HG02938 (cell line): ENCODE data around the gene ADAMTS14.

Source experiments
- ATAC-seq: cut with Tn5 transposase; IDR thresholded peaks from one replicate; pipeline ENCODE4 v1.9.1; 2021; ENCODE audit warnings: mild to moderate bottlenecking, moderate library complexity; ENCODE audit not compliant: unreplicated experiment

Gene ADAMTS14

DNA sequence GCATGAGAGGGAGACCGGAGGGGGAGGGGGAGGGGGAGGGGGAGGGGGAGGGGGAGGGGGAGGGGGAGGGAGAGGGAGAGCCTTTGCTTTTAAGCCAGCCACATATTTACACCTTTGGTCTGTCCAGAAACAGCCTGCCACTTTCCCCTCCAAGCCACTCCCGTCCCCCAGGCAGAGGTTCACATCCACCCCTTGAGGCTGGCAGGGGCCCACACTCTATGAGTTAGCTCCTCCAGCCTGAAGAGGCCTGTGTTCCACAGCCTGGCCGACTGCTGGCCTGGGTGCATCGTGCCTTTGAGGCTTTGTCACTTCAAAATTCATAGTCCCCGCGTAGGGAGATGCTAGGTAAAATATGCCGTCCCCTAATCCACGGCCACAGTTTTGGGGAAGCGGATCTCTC, 16.5 kb downstream of the ADAMTS14 start:
- ATAC-seq = no peak

DNA sequence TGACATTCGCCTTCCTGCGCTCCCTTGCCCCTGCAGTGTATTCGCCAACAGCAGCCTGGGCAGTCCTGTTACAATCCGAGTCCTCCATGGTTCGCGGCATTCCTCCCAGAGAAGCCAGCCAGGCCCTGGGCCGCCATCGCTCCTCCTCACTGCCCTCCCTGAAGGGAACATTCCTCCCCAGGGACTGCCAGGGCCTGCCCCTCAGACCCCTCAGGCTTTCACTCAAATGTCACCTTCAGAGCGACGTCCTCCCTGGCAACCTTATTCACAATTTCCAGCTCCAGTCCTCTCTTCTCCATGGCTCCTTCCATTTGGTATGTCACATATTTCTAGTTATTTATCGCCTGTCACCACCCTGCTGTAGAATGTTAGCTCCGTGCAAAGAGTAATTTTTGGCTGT, 17.4 kb downstream of the ADAMTS14 start:
- ATAC-seq = no peak

DNA sequence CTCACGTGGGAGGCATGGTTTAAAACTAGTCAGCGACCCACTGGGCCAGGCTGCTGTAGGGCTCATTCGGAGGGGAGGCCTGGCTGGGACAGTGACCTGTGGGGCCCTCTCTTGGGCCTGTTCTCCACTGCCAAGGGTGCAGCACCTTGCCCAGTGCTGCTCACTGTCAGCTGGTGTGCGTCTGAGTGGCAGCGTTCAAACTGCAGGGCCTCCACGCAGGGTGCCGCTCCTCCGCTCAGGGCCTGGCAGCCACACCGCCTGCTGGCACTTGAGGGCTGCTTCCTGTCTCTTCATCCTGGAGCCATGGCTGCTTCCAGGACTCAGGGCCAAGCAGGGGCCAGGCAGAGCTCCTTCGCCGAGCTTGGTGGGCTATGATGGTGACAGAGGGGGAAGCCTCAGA, 18.3 kb downstream of the ADAMTS14 start:
- ATAC-seq = no peak

DNA sequence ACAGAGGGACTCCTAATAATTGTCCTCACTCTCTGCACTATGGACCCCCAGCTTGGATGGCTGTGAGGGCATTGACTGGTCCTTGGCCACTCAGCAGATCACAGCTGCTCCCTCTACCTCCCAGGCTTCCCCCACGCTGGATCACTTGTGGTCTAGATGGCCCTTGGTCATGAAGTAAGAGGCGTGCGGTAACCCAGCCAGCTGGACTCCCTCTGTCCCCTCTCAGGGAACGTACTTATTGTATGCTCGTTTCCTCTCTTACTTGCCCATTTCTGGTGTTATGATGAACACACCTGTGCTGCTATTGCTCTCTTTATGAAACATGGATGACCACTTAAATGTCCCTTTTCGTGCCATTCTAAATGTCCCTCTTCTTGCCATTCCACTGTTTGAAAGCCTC, 19.3 kb downstream of the ADAMTS14 start:
- no peak for ATAC-seq

DNA sequence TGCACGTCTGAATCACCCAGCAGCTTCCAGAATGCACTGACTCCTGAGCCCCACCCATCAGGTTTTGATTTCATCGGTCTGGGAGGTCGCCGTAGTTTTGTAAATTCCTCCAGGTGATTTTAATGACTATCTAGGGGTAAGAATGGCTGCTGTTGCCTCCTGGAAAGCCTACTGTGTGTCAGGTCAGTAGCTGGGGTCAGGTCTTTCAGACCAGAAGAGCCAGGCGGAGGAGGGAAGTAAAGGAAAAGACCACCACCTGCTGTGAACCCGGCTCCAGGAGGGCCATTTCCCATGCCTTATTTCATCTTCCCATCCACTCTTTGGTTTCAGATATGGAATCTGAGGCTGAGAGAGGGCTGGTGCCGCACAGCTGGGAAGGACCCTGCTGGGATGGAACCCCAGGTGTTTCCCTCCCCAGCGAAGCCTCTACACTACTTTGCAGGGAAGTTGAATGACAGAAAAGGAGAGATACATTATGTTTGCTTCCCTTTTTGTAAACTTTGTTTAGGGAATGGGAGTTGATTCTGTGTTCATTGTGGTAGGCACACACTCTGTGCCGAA, 19.8 kb downstream of the ADAMTS14 start:
- ATAC-seq = no peak

DNA sequence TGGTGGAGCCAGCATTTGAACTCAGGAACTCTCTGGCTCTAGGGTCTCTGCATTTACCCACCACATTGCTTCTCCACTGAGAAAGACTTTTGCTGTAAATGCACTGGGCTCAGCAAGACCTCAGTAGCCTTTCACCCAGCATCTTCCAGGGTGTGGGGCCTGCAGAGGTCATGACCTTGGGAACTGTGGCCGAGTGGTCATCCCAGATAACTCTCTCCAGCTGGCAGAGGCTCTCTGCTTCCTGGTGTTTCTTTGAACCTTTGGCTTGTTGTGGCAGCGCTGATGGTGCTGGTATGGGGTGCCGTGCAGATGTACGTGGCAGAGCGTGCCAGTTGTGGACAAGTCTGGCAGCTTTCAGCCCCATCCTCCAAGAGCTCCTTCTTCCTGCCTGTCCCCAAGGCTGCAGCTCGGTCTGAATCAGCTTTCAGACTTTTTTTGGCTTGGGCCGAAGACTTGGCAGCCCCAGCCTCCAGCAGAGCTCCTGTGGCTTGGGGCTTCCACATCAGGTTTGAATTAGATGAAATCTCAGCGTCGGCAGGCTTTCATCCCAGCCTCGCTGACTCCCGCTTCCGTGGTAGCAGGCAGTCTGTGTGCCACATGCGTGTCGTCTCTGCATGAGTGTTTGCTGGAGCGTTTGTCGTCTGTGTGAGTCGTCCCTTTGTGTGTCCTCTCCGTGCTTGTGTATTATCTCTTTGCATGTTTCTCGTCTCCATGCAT, 21.5 kb downstream of the ADAMTS14 start:
- ATAC-seq = no peak

DNA sequence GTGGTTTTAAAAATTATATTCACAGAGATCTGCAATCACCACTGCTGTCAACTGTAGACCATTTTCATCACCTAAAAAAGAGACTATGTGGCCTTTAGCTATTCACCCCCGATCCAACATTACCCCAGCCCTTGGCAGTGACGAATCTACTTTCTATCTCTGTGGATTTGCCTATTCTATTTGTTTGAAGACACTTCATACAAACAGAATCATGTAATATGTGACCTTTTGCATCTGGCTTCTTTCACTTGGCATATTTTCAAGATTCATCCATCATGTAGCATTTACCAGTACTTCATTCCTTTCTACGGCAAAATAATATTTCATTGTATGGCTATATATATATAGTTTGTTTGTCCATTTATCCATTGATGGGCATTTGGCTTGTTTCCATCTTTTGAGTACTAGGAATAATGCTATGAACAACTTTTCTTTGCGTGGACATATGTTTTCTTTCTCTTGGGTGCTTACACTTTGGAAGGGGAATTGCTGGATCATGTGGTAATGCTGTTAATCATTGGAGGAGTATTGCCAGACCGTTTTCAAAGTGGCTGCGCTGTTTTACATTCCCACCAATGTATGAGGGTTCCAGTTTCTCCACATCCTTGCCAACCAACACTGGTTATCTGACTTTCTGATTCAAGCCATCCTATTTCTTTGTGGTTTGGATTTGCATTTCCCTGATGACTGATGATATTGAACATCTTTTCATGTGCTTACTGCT, 22.3 kb downstream of the ADAMTS14 start:
- no peak for ATAC-seq

DNA sequence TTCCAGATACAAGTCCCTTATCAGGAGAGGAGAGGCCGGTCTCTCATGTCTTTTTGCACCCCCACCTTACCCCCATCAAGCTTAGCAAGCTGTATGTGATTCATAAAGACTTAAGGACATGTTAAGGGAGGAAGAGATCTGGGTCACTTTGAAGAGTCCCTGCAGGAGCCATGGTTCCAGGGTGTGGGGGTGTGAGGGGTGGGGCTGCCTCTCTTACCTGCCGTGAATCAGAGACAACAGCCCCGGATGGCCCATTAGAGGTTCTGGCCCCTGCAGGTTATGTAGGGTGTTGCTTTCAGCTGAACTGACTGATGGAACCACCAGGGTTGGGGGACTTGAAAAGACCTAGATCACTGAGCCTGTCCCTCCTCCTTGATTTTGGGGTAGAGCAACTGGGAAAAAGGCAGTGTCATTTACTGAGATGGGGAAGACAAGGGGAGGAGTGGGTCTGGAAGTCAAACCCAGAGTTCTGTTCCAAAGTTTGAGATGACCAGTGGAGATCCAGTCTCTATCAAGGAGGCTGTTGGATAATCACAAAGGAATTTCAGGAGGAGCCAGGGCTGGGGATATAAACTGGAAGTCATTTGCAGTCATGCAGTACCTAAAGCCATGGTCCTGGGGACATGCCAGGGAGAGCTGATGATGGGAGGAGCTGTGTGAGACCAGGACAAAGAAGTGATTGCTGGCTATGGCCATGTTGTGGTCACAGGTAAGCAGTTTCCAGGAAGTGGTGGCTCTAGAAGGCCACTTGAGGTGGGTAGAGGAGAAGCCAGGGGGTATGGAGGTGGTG, 23.1 kb downstream of the ADAMTS14 start:
- ATAC-seq = no peak

DNA sequence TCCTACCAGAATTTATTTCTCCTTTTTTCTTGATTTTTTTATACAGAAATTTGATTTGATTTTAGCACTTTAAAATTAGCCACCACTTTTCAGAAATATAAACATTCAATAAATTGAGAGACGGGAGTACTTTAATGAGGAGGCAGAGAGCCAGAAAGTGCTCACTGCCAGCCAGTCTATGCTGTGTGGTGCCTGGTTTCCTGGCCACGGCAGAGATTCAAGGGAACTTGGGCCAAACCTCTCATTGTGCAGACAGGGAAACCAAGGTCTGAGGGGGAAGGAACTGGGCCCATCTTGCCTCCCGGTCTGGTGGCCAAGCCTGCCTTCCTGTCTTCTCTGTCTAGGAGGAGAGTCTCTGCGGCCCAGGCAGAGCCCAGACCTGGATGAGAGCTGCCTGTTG, 25.9 kb downstream of the ADAMTS14 start:
- ATAC-seq = no peak

DNA sequence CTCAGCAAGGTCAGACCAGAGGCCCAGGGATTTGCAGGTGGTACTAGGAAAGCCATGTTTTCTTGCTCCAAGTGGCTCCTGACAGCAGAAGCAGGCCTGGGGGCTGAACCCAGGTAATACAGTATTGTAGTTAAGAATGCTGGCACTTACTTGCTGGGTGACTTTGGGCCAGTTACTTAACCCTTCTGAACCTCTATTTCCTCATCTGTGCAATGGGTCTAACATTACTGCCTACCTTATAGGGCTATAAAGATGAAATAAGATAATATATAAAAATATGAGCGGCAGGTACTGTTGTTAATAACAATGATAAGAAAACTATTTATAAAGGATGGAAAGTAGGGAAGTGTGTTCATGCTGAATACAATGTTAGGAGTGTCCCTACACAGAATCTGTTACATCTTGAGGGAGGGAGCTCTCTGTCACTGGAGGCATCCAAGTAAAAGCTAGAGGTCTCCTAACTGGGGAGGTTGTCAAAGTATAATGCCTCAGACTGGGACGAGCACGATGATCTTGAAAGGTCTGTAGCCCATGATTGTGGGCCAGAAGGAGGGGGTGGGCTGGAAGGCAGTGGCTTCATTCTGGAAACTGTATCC, 26.9 kb downstream of the ADAMTS14 start:
- no peak for ATAC-seq

DNA sequence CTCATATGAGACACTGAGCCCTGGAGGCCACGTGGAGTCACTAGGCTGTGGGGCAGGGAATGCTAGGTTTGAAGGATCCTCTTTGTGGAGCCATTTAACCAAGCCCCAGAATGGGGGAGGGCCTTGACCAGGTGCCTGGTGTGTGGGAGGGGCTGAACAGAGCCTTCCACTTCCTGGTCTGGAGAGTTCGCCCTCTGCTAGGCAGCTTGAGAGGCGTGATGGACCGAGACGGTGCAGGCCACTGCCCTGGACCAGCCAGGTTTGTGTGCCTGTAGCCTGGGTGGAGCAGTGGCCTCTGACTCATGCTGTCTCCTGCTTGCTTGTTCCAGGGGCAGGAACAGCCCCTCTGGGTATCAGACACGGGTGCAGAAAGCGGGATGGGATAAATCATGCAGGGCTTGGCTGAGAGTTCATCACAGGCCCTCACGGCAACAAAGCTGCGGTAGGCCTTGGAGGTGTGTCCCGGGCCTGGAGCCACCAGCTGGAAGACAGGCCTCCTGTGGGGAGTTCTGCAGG, 27.4 kb downstream of the ADAMTS14 start:
- ATAC-seq = no peak

DNA sequence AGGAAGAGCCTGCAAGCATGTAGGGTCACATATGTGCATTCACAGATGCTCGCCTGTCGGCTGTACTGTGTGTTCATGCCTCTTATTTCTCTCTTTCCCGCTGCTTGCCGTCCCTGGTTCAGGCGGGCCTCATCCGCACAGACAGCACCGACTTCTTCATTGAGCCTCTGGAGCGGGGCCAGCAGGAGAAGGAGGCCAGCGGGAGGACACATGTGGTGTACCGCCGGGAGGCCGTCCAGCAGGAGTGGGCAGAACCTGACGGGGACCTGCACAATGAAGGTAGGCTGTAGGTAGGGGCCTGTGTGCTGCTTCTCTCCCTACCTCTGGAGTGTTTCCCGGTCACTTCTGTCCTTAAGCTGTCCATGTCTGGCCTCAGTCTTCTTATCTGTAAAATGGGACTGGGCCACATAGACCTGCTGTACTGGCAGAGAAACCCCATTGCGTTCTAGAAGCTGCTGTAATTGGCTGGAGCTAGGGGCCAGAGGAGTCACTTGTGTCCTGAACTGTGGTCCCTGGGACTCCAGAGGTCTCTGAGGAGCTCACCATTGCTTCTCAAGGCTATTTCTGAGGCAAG, 30.0 kb downstream of the ADAMTS14 start:
- ATAC-seq = no peak

DNA sequence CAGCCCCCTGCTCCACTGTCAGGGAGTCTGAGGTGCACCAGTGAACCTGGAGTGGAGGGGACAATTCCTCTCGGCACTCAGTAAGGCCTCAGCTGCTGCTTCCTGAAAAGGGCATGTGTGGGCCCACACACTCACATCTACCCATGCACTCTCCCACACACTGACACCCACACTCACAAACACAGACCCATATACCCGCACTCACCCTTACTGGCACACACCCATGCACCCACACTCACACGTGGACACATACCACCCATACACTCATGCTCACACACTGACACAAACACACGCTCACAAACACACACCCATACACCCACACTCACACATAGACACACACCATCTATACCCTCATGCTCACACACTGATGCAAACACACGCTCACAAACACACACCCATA, 31.9 kb downstream of the ADAMTS14 start:
- ATAC-seq = no peak

DNA sequence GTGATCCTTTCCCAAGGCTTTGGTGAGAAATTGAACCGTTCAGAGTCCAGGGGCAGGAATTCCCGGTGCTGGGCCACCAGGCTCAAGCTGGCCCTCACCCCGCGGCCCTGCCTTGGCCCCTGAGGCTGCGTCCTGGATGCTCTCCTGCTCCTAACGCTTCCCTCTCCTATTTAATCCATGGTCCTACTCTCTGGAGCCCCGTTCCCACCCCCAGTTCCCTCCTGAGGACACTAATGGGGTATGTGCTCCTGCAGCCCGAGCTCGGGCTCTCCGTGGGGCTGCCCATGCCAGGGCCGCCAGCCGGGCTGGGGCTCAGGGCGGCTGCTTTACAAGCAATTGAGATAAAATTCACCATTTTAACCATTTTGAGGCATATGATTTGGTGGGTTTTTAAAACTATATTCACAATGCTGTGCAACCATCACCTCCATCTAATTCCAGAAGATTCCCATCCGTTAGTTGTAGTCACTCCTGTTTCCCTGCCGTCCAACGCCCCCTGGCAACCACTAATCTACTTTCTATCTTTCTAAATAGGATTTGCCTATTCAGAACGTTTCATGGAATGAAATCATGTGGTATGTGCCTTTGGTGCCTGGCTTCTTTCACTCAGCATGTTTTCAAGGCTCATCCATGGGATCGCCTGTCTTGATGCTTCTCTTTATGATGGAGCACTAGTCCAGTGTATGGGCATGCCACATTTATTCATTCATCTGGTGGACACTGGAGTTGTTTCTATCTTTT, 33.0 kb downstream of the ADAMTS14 start:
- ATAC-seq = no peak

DNA sequence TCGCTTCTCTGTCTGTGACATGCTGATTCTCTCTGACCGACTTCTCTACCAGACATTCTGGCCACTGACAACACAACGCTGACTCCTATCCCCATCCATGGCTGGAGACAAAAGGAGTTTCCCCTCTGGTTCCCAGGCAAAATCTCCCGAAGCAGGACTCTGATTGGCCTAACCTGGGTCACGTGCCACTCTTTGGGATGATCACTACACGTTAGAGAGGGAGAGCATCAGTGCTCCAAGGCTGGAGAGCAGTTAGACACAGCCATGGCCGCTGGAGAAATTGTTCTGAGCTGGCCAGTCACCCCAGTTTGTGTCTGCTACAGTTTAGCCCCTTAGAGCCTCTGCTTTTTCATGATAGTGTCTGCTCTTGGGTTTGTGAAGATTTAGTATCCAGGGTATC, 38.9 kb downstream of the ADAMTS14 start:
- no peak for ATAC-seq

DNA sequence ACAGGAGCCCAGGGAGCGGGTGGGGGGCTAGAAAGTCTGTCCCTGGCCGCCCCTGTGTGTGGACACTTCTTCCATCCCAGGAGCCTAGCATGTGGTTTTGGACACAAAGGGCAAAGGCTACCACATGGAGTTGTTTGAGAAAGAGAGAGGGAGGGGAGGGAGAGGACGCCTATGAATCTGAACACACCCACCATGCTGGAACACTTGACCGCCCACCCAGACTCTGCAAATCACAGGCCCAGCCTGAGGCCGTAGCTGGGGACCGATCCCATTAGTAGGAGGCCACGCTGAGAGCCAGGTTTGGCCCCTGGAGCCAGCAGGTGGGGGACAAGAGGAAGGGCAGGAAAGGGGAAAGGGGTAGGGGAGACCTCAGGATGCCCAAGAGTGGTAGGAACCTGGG, 39.6 kb downstream of the ADAMTS14 start:
- ATAC-seq = no peak

DNA sequence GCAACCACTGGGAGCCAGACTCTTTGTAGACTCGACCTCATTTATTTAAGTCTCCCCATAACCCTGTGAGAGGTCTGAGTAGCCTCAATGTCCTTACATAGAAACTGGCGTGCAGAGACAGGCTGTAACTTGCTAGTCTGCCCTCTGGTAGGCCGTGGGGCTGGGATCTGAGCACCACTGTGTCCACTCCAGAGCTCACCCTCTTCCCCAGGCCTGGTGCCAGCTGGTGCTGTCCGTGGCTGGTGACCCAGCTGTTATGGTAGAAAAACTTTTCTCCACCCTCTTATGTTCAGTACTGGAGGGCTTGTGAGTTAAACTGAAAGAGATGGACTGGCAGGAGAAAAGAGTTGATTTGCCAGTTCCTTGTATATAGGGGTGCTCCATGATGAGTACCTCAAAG, 41.9 kb downstream of the ADAMTS14 start:
- ATAC-seq = no peak

DNA sequence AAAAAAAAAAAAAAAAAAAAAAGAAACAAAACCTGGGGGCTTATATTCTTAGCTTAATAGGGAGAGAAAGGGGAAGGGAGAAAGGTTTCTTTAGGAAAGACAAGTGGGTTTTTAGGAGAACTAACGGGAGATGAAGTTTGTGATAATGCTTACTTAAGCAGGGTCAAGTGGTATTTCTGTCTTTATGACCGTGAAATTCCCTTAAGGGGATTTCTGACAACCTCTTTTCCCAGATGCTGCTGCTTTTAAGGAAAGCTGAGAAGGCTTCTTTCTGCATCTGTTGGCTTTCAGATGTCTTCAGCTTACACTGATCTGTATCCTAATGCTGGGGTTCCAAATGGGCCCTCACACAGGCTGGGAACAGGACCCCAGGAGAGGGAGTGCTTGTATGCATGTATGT, 42.6 kb downstream of the ADAMTS14 start:
- ATAC-seq = no peak

DNA sequence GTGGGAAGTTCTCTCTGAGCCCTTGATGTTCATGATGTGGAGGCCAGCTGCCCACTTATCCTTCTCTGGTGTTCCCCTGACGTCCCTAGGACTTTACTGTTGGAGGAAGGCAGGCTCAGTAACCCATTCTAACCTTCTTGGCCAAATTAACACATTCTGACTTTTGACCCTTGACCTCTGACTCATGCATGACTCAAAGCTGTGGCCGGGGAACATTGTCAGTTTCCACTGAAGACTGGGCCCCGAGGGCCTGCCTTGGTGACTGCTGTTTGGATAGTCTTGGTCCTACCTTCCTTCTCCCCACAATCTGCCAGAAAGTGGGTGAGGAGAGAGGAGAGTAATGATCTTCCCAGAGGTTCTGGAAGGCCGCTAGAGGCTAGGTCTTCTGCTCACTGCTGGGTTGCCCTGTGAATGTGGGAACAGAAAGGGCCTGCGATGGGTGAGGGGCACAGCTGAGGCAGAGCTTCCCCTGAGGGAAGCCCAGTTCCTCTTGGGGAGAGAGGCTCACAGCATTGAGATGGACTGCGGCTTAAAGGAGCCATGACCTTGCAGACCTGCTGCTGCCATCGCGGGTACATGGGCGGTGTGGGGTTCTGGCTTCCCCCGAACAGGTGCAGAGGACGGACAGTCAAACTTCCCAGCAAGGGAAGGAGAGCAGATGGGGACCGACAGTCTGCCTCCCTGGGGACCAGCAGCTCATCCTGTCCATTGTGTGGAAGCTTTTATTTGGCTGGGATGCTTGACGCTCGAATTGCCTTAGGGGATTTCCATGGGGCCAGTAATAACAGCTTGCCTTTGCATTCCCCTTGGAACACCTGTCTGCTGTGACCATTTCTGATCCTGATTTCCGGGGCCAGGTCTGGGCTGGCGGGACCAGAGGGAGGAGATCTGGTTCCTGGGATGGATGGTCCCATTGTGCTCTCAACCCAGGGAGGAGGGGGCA, 43.8 kb downstream of the ADAMTS14 start:
- ATAC-seq = no peak
